Neural cell (in vitro differentiated cells): ENCODE results near the gene ACSS1. TPM values are rescaled to one million over a fixed set of nuclear protein-coding genes. Genes with fewer than 3 reads are reported as not detected.

ENCODE experiments used
- H2AFZ ChIP-seq: fragments of 200-600, 300-800 bp; sonication (generic), shearing (Covaris generic); 2 replicates; pipeline ENCODE4 v1.6.0; 2014; ENCODE audit warnings: low read depth, mild to moderate bottlenecking, antibody characterized with exemption, low read length, moderate library complexity
- H3F3A ChIP-seq: fragments of 200-600 bp; shearing (Covaris generic); 2 replicates; pipeline ENCODE4 v1.6.1; 2016; ENCODE audit warnings: mild to moderate bottlenecking, moderate library complexity, mixed read lengths, antibody characterized with exemption, low read length; ENCODE audit not compliant: insufficient read depth, poor library complexity, severe bottlenecking
- H3K27ac ChIP-seq: fragments of 200-600, 300-800 bp; sonication (generic), shearing (Covaris generic); 2 replicates; pipeline ENCODE4 v1.5.1; 2014; ENCODE audit warnings: mild to moderate bottlenecking, low read length, moderate library complexity
- H3K27me3 ChIP-seq: fragments of 300-800, 200-600 bp; sonication (generic), shearing (Covaris generic); 2 replicates; pipeline ENCODE4 v1.6.0; 2014; ENCODE audit warnings: mild to moderate bottlenecking, low read depth, low read length, moderate library complexity; ENCODE audit not compliant: insufficient read depth
- H3K36me3 ChIP-seq: fragments of 300-800, 200-600 bp; sonication (generic), shearing (Covaris generic); 2 replicates; pipeline ENCODE4 v1.5.1; 2014; ENCODE audit warnings: mild to moderate bottlenecking, antibody characterized with exemption, low read length, moderate library complexity; ENCODE audit not compliant: insufficient read depth
- H3K4me2 ChIP-seq: fragments of 300-800, 200-600 bp; sonication (generic), shearing (Covaris generic); 2 replicates; pipeline ENCODE4 v1.6.0; 2014; ENCODE audit warnings: mild to moderate bottlenecking, low read length
- H3K4me3 ChIP-seq: fragments of 300-800, 200-600 bp; sonication (generic), shearing (Covaris generic); 2 replicates; pipeline ENCODE4 v1.5.1; 2014; ENCODE audit warnings: mild to moderate bottlenecking, low read length, moderate library complexity
- H3K79me2 ChIP-seq: fragments of 200-600 bp; shearing (Covaris generic); replicated peaks from 2 replicates; pipeline ENCODE4 v1.6.0; 2014; ENCODE audit warnings: mild to moderate bottlenecking, low read length, moderate library complexity; ENCODE audit not compliant: insufficient read depth
- H3K9ac ChIP-seq: fragments of 300-800, 200-600 bp; sonication (generic), shearing (Covaris generic); 2 replicates; pipeline ENCODE4 v1.6.1; 2016; ENCODE audit warnings: mild to moderate bottlenecking, low read length, mixed read lengths
- H3K9me2 ChIP-seq: fragments of 200-600 bp; shearing (Covaris generic); 2 replicates; pipeline ENCODE4 v1.6.1; 2016; ENCODE audit warnings: mild to moderate bottlenecking, low read length, mixed read lengths; ENCODE audit not compliant: insufficient read depth
- H3K9me3 ChIP-seq: fragments of 200-600, 300-800 bp; sonication (generic), shearing (Covaris generic); 2 replicates; pipeline ENCODE4 v1.6.1; 2016; ENCODE audit warnings: mild to moderate bottlenecking, mixed run types, low read length, moderate library complexity, mixed read lengths
- H4K20me1 ChIP-seq: fragments of 200-600 bp; shearing (Covaris generic); 2 replicates; pipeline ENCODE4 v1.6.1; 2016; ENCODE audit warnings: mild to moderate bottlenecking, mixed run types; ENCODE audit not compliant: insufficient read depth
- CTCF ChIP-seq: fragments of 450-650 bp; IDR thresholded peaks from 2 replicates; pipeline ENCODE4 v1.5.1; 2014; ENCODE audit warnings: antibody characterized with exemption, mild to moderate bottlenecking, moderate library complexity; ENCODE audit not compliant: poor library complexity, severe bottlenecking
- EP300 ChIP-seq: fragments of 450-650 bp; conservative IDR thresholded peaks from 2 replicates; pipeline ENCODE4 v1.6.1; 2014; ENCODE audit warnings: antibody characterized with exemption, mild to moderate bottlenecking, moderate library complexity; ENCODE audit not compliant: poor library complexity, severe bottlenecking
- EZH2 ChIP-seq: fragments of 200-600, 300-800 bp; shearing (Covaris generic), sonication (generic); IDR thresholded peaks from 2 replicates; pipeline ENCODE4 v1.6.1; 2014; ENCODE audit warnings: antibody characterized with exemption, low read length, borderline replicate concordance, mild to moderate bottlenecking; ENCODE audit not compliant: insufficient read depth, poor library complexity, severe bottlenecking
- MXI1 ChIP-seq: fragments of 450-650 bp; conservative IDR thresholded peaks from 2 replicates; pipeline ENCODE4 v1.6.1; 2014; ENCODE audit warnings: antibody characterized with exemption, mild to moderate bottlenecking; ENCODE audit not compliant: poor library complexity, severe bottlenecking
- POLR2AphosphoS5 ChIP-seq: IDR thresholded peaks from 2 replicates; pipeline ENCODE4 v1.6.1; 2012
- RAD21 ChIP-seq: fragments of 450-650 bp; conservative IDR thresholded peaks from 2 replicates; pipeline ENCODE4 v1.6.1; 2014; ENCODE audit warnings: antibody characterized with exemption, mild to moderate bottlenecking, moderate library complexity
- REST ChIP-seq: IDR thresholded peaks from 2 replicates; pipeline ENCODE4 v1.6.1; 2012; ENCODE audit warnings: borderline replicate concordance
- SMC3 ChIP-seq: fragments of 450-650 bp; conservative IDR thresholded peaks from 2 replicates; pipeline ENCODE4 v1.6.1; 2014; ENCODE audit warnings: antibody characterized with exemption, mild to moderate bottlenecking, moderate library complexity; ENCODE audit not compliant: poor library complexity
- TAF1 ChIP-seq: IDR thresholded peaks from 2 replicates; pipeline ENCODE4 v1.6.1; 2012; ENCODE audit warnings: low read depth
- polyA plus RNA-seq: library from polyadenylated mRNA; depleted of rRNA; stranded (reverse); fragments of >200 nt; gene quantifications from 2 replicates; pipeline ENCODE4 v1.2.3, GENCODE V29; 2014

Gene ACSS1
- polyA plus RNA-seq, 1 donor from 2014 or later: not detected

DNA sequence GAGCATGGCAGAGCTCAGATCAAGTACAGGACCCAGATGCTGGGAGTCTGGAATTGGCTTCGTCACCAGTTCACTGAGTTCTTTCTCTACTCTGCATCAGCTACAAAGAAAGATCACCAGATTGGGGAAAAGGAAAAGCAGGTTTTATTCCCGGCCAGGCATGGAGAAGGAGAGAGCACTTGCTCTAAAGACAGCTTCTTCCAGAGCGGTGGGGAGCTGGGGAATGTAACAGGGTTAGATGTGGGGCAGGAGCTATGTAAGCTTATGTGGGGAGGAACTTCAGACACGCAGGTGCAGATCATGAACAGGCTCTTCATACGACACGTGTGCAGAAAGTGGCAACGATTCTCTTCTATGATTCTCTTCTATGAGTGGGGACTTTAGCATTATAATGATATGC lies 4.9 kb upstream of the ACSS1 start:
- Histone ChIP-seq H3F3A (no peaks in the 10 kb centered on the region), H3K4me2 (no peak overlapping the region), H3K27ac (no peak overlapping the region), H3K9me3 (no peaks in the 10 kb centered on the region), H3K36me3 (no peaks in the 10 kb centered on the region), H4K20me1 (no peaks in the 10 kb centered on the region), H3K9ac (no peak overlapping the region), H3K9me2 (no peaks in the 10 kb centered on the region), H3K79me2 (no peaks in the 10 kb centered on the region), H3K27me3 (peaks cover 50% of the 10 kb centered on the region), H2AFZ (no peak overlapping the region), H3K4me3 (no peak overlapping the region)
- no peak for TF ChIP-seq SMC3
- no peak for TF ChIP-seq EZH2
- TF ChIP-seq MXI1: no peak
- no peak for TF ChIP-seq CTCF
- no peak for TF ChIP-seq TAF1
- no peak for TF ChIP-seq POLR2AphosphoS5
- TF ChIP-seq RAD21: no peak
- TF ChIP-seq EP300: no peak
- TF ChIP-seq REST: no peak

DNA sequence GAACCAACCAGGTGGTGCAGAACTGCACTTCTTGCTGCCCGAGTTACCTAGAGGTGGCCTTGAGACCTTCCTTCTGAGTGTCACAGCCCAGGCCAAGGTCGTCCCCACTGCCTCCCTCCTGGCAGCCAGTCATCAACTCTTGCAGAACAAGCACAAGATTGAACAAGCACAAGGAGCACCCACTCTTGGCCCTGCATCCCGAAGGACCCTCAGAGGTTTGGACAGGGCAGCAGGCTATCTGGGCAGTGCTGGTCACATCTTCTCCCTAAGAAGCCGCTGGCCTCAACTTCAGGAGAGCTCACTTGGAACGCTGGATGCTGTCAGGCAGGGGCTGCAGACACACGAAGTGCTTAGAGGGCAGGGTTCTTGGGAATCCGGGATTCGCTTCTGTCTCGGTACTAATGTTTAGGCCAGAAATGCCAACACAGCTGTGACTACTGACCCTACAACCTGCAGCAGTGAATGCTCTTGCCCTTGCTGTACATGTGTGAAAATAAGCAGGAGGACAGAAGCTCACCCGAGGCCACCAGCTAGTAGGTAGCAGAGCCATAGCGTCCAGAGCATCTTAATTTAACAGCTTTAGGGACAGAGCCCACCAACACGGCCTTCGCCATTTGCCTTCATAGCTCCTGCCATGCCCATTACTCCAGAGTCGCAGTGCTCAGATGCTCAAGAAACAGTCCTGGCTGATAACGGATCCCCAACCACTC lies 4.0 kb upstream of the ACSS1 start:
- Histone ChIP-seq H3K9ac (no peak overlapping the region), H3K36me3 (no peaks in the 10 kb centered on the region), H4K20me1 (no peaks in the 10 kb centered on the region), H3F3A (no peaks in the 10 kb centered on the region), H2AFZ (no peak overlapping the region), H3K9me2 (no peaks in the 10 kb centered on the region), H3K9me3 (no peaks in the 10 kb centered on the region), H3K4me3 (no peak overlapping the region), H3K4me2 (no peak overlapping the region), H3K79me2 (no peaks in the 10 kb centered on the region), H3K27me3 (peaks cover 53% of the 10 kb centered on the region), H3K27ac (no peak overlapping the region)
- TF ChIP-seq REST: no peak
- TF ChIP-seq TAF1: no peak
- TF ChIP-seq EZH2: no peak
- no peak for TF ChIP-seq POLR2AphosphoS5
- TF ChIP-seq MXI1: no peak
- TF ChIP-seq CTCF: no peak
- no peak for TF ChIP-seq SMC3
- no peak for TF ChIP-seq EP300
- TF ChIP-seq RAD21: no peak
